Measurements from ENCODE around the gene ASTN2. TPM values are rescaled to one million over a fixed set of nuclear protein-coding genes. Genes with fewer than 3 reads are reported as not detected.

The ASTN2 gene
- total RNA-seq, 1 donor from 2014 or later: 15.9 TPM

DNA sequence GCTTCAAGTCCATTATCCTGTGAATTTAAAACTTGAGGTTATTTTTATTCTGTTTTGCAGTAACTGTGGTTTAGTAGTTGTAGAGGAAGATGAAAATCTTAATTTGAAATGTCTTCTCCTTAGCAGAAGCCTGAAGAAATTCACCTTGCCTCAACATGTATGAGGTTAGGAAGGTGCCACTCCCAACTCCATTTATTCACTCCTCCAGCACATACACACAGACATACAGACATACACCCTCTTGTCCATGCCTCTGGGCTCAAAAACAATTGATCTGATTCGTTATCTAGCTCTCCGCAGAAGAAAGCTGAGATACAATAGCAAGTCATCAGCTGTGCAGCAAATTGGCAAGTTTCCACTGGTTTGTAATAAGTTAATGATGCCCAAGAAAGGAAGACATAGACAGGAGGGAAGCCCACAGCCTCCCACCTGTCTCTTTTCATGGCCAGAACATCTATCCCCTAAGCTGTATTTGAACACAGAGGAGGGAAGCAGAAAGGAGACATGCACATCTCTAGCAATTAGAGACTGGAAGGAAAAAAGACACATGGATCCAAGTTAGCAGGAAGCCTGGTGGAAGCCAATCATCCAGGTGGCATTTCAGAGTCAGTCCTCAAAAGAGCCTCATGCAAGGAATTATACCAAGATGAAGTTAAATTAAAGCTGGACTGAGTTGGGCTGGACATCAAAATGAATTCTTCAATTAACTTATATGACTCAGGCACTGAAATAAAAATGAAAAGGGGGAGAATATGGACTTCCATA, 257.9 kb downstream of the ASTN2 start:
- no peaks in the 10 kb centered on the region for H3K9me3 Mint-ChIP-seq
- peaks cover 3% of the 10 kb centered on the region for H3K27me3 Mint-ChIP-seq
- no peaks in the 10 kb centered on the region for H3K4me1 Mint-ChIP-seq (ENCODE audit: unreplicated experiment)
- H3K27ac Mint-ChIP-seq: no peak overlapping the region
- TF ChIP-seq, protein P1, sequence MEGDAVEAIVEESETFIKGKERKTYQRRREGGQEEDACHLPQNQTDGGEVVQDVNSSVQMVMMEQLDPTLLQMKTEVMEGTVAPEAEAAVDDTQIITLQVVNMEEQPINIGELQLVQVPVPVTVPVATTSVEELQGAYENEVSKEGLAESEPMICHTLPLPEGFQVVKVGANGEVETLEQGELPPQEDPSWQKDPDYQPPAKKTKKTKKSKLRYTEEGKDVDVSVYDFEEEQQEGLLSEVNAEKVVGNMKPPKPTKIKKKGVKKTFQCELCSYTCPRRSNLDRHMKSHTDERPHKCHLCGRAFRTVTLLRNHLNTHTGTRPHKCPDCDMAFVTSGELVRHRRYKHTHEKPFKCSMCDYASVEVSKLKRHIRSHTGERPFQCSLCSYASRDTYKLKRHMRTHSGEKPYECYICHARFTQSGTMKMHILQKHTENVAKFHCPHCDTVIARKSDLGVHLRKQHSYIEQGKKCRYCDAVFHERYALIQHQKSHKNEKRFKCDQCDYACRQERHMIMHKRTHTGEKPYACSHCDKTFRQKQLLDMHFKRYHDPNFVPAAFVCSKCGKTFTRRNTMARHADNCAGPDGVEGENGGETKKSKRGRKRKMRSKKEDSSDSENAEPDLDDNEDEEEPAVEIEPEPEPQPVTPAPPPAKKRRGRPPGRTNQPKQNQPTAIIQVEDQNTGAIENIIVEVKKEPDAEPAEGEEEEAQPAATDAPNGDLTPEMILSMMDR (conservative IDR thresholded peaks at IDR 0.05): no peak
- no peak overlapping the region for H3K4me3 Mint-ChIP-seq
- no peaks in the 10 kb centered on the region for H3K36me3 Mint-ChIP-seq
- DNase-seq (ENCODE audit: extremely low spot score, unreplicated experiment): no peak

DNA sequence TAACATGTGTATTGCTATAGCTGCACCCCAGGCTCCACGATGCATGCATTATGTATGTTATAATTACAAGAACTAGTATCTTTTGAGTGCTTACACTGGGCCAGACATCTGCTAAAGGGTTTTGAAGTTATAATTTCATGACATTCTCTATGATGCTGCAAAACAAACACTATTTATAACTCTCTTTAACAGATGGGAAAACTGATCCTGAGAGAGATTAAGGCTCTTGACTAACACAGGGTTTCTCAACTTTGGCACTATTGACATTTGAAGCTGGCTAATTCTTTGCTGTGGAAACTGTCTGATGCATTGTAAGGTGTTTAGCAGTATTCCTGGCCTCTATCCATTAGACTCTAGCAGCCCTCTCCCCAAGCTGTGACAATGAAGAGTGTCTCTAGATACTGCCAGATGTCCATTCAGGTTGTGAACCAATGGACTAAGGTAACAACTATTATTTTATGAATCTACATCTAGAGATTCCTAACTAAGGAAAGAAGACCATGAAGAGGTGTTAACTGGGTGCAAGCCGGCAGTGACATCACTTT, 258.6 kb downstream of the ASTN2 start:
- no peaks in the 10 kb centered on the region for H3K4me1 Mint-ChIP-seq (ENCODE audit: unreplicated experiment)
- peaks cover 3% of the 10 kb centered on the region for H3K27me3 Mint-ChIP-seq
- no peaks in the 10 kb centered on the region for H3K9me3 Mint-ChIP-seq
- no peak for DNase-seq (ENCODE audit: extremely low spot score, unreplicated experiment)
- H3K27ac Mint-ChIP-seq: no peak overlapping the region
- TF ChIP-seq, protein P1 (conservative IDR thresholded peaks at IDR 0.05): no peak
- H3K36me3 Mint-ChIP-seq: no peaks in the 10 kb centered on the region
- H3K4me3 Mint-ChIP-seq: no peak overlapping the region

DNA sequence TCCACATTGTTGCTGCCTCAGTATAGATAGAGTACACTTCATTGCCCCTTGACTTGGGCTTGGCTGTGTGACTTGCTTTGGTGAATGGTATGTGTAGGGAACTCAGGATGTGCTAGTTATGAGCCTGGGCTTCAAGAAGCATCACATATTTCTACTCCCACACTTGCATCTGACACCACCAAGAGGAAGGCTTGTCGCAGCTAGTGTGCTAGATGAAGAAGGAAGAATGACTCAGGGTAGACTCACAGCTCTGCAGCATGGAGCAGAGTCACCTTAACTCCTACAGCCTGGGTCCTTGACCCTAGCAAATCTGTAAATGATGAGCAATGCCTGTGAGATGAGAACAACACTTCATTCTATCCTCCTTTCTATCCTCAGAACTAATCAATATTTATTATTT, 261.8 kb downstream of the ASTN2 start:
- H3K9me3 Mint-ChIP-seq: no peaks in the 10 kb centered on the region
- H3K27me3 Mint-ChIP-seq: peaks cover 3% of the 10 kb centered on the region
- no peak overlapping the region for H3K4me3 Mint-ChIP-seq
- no peak for DNase-seq (ENCODE audit: extremely low spot score, unreplicated experiment)
- no peaks in the 10 kb centered on the region for H3K4me1 Mint-ChIP-seq (ENCODE audit: unreplicated experiment)
- H3K36me3 Mint-ChIP-seq: no peaks in the 10 kb centered on the region
- TF ChIP-seq, protein P1 (conservative IDR thresholded peaks at IDR 0.05): no peak
- no peak overlapping the region for H3K27ac Mint-ChIP-seq

DNA sequence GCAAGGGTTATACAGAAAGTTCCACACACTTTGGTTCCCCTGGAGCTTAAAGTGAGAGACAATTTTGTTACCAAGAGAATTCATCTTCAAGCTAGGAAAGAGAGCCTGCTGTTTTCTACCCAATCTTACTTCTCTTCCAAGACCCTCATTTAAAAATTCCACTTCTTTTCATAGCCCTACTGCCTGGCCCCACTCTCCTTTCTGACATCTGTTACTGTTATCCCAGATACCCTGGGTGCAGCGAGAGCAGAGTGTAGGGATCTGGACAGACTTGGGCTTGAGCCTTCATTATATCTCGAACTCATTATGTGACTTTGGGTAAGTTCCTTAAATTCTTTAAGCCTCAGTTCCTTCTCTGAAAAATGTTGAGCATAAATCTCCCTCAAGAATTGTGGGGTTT, 263.1 kb downstream of the ASTN2 start:
- Mint-ChIP-seq H3K27me3 (no peaks in the 10 kb centered on the region), H3K36me3 (no peaks in the 10 kb centered on the region), H3K27ac (no peak overlapping the region), H3K4me1 (ENCODE audit: unreplicated experiment) (no peaks in the 10 kb centered on the region), H3K4me3 (no peak overlapping the region), H3K9me3 (no peaks in the 10 kb centered on the region)
- DNase-seq (ENCODE audit: extremely low spot score, unreplicated experiment): no peak
- TF ChIP-seq, protein P1 (conservative IDR thresholded peaks at IDR 0.05): no peak

DNA sequence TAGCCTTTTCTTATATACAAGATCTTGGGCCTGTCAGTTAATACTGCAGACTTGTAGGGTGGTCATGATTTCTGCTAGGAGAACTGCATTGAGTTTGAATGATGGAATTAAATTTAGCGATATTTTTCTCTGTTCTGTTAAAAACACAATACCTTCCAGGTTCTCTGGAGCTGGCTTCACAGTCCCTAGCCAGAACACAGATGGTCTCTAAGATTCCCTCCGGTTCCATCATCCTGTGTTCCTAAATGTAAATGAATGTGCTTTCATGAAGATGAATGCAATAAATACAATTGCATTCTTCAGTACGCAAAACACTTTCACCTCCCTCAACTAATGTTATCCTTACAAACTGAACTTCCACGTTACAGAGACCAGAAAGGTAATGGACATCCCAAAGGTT, 264.9 kb downstream of the ASTN2 start:
- DNase-seq (ENCODE audit: extremely low spot score, unreplicated experiment): no peak
- no peak overlapping the region for H3K4me3 Mint-ChIP-seq
- H3K27ac Mint-ChIP-seq: no peak overlapping the region
- no peaks in the 10 kb centered on the region for H3K9me3 Mint-ChIP-seq
- no peaks in the 10 kb centered on the region for H3K36me3 Mint-ChIP-seq
- H3K27me3 Mint-ChIP-seq: no peaks in the 10 kb centered on the region
- TF ChIP-seq, protein P1 (conservative IDR thresholded peaks at IDR 0.05): no peak
- H3K4me1 Mint-ChIP-seq (ENCODE audit: unreplicated experiment): no peaks in the 10 kb centered on the region
